PC-9 (cell line): ENCODE data around the gene NTM.

Source experiments
- EZH2 ChIP-seq: fragments of 200-600 bp; sonication (generic); IDR thresholded peaks from 2 replicates; pipeline ENCODE4 v1.8.0; 2017; ENCODE audit warnings: antibody characterized with exemption, low read depth
- TF ChIP-seq, protein P1 (sequence below): fragments of 200-600 bp; sonication (generic); conservative IDR thresholded peaks from 2 replicates; pipeline ENCODE4 v1.6.1; 2017; ENCODE audit warnings: mixed run types, antibody characterized with exemption, mild to moderate bottlenecking, moderate library complexity

DNA sequence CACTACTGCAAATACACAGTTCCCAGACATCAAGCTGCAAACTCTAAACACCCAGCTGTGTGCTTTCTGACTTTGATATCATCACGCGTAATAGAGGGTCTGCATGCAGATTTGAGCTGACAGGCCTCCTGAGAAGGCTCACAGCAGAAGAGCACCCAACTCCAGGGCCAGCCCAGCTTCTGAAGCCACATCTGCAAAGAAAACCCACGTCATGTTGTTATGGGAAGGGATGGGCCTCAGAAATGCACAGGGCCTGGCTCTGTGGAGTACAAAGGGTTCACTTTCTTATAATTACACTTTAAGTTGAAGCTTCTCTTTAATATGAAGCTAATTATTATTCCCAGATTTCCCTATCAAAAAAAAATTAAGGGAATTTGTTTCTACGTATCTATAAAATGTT, 927.9 kb downstream of the NTM start:
- TF ChIP-seq, protein P1, sequence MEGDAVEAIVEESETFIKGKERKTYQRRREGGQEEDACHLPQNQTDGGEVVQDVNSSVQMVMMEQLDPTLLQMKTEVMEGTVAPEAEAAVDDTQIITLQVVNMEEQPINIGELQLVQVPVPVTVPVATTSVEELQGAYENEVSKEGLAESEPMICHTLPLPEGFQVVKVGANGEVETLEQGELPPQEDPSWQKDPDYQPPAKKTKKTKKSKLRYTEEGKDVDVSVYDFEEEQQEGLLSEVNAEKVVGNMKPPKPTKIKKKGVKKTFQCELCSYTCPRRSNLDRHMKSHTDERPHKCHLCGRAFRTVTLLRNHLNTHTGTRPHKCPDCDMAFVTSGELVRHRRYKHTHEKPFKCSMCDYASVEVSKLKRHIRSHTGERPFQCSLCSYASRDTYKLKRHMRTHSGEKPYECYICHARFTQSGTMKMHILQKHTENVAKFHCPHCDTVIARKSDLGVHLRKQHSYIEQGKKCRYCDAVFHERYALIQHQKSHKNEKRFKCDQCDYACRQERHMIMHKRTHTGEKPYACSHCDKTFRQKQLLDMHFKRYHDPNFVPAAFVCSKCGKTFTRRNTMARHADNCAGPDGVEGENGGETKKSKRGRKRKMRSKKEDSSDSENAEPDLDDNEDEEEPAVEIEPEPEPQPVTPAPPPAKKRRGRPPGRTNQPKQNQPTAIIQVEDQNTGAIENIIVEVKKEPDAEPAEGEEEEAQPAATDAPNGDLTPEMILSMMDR = no peak
- TF ChIP-seq EZH2 = no peak
